ENCODE data around the gene DNAJC4.

- TF ChIP-seq CTCF (conservative IDR thresholded peaks at IDR 0.05 in 1 of 2, IDR thresholded peaks at IDR 0.05 in 1 of 2; ENCODE audit: low read depth in 1 of 2, low read length in 2 of 2) (no peak), EZH2 (IDR thresholded peaks at IDR 0.05; ENCODE audit: low read length, missing control alignments) (no peak)
Measured at GRCh38 chr11:64244107-64244506, 13.8 kb downstream of the DNAJC4 start.

Data from fibroblast of lung (primary cell).